Measurements from ENCODE around the gene CLDN2.

CLDN2 gene

DNA sequence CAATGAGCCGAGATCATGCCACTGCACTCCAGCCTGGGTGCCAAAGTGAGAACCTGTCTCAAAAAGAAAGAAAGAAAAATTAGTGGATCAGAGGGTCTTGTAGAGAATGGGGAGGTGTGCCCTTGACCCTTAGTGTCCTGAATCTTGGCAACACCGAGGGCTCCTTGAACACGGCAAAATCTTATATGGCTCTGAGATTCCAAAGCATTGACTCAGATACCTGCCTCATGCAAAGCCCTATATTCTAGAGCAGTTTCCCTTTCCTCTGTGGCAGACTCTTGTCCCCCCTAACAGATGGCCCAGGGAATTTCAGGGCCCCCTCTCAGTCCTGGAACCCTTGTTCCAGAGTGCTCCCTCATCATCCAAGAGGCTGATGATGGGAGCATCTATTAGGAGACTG, 6.8 kb downstream of the CLDN2 start:
- no peak for DNase-seq

DNA sequence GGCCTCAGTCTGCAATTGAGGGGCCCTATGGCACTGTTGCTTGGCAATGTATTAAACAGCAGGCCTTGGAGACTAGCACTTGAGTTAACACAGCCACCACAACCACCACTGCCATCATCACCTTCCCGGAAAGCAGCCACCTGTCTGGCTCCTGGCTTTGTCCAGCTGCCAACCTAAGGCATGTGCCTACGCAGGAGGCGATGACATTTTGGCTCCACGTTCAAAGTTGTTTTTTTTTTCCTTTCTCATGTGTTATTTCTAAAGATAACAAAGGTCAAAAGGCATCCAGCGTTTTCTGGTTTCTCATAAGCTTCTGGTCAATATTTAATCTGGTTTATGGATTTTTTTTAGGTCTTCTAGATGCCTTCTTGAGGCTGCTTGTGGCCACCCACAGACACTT, 7.5 kb downstream of the CLDN2 start:
- DNase-seq: no peak

DNA sequence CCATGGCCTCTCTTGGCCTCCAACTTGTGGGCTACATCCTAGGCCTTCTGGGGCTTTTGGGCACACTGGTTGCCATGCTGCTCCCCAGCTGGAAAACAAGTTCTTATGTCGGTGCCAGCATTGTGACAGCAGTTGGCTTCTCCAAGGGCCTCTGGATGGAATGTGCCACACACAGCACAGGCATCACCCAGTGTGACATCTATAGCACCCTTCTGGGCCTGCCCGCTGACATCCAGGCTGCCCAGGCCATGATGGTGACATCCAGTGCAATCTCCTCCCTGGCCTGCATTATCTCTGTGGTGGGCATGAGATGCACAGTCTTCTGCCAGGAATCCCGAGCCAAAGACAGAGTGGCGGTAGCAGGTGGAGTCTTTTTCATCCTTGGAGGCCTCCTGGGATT, 8.0 kb downstream of the CLDN2 start:
- DNase-seq: no peak

DNA sequence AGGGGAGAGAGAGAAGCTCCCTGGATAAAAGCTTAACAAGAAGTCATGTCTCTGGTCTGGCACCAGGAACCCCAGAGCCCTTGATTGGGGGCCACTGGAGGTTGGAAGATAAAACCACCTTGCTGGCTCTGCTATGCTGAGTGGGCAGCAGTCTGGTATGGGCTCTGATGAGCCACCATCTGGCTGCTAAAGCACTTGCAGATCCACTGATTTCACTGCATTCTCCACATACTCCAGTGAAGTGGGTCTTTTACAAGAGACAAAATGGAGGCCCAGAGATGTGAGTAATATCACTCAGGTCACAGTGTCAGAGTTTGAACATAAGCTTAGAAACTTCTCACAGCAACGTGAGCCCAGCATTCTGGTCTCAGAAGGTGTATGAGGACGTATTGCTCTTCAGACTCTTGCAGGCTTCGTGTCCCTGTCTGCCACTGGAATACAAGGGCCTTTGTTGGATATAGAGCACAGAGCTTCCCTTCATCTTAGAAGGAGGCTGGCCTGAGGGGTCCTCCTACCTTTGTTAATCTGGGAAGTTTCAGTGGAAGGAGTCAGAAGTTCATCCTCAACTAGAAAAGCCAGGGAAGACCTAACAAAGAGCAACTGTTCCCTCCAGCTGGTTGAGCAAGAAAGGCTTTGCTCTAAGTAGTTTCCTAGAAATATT, 11.8 kb downstream of the CLDN2 start:
- DNase-seq: no peak

DNA sequence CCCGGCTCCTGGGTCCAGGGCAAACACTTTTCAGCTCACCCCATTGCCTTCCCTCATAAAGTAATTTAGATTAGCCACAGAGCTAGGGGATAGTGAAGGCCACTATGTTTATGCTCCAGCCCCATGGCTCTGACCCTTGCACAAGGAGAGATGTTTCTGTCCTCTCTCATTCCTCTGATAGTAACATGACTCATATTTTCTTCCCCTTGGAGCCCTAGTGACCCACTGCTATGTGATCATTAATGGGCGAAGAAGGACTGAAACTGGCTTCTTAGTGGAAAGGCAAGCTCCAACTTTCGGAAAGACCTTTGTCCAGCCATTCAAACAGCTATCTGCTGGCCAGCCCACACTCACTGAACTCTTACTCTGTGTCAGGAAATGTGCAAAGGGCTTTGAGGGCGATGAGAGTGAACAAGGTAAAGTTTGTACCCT, 12.3 kb downstream of the CLDN2 start:
- no peak for DNase-seq

DNA sequence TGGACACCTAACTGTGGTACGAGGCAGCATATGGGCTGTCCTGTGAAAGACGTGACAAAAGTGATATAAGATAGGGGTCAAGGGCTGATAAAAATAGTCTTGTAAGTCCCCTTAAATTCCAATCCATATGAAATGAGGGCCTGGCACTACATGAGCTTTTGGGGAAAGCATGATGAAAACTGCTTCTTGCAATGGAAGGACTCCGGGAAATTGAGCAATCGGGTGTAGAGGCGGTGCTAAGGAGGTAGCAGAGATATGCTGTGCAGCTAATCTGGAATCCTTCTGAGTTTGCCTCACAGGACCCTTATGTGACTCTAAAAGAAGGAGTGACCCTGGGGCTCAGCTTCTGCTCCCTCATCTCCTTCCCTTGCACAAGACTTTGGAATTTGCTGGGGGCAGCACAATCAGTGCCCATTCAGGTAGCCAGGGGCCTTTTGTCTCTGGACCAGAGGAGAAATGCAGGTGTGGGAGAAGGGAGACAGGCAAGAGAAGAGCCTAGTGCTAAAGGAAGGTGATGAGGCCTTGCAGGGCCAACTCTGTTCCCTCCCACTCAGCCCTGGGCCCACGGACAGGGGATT, 12.8 kb downstream of the CLDN2 start:
- DNase-seq: no peak

DNA sequence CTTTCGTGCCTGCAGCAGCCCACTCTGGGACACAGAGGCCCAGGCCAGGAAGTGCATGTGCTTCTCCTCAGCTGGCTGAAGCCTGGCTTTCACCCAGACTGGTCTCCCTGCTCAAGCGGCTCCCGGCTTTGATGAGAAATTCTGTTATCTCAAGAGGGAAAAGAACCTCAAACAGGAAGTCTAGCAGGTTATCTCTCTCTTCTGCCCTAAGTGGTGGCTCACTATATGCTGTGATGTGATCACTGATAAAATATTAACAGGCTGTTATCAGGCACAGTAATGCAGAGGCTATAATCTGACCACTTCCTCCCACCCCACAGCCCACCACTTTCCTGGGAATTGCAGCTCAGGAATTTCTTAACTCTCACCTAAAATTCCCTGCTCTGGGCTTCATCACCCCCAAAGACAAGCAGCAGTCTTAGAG, 13.3 kb downstream of the CLDN2 start:
- no peak for DNase-seq

DNA sequence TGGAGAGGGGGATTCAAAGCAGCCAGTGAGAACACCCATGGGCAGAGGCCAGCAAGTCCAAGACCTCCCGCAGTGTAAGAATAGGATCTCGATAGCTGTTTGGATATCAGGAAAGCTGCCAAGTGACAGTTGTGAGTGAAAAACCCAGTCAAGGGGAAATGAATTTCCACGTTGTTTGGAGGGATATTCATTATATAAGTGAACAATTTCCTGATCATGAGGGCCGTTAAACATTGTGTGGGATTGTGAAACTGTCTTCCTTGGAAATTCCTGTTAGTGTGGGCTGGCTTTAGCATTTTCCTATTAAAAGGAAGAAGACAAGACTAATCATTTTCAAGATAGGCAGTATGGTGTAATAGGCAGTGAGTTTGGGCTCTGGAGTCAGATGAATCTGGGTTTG, 15.0 kb downstream of the CLDN2 start:
- no peak for DNase-seq

DNA sequence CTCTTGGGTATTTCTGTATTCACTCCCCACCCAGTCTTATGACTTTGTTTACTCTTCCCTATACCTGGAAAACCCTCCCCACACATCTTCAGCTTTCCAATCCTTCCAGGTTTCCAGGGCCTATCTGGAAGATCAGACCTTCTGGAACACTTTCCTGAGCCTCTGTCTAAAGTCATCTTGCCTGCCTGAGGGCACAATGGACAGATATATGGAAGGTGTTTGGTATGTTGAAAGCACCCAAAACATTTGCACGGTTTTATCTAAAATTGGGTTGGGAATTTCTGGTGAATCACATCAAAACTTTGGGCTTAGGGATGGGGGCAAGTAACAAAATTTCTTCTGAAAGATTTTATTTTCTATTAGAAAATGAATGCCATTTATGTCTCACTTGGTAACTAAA, 16.0 kb downstream of the CLDN2 start:
- DNase-seq: no peak

DNA sequence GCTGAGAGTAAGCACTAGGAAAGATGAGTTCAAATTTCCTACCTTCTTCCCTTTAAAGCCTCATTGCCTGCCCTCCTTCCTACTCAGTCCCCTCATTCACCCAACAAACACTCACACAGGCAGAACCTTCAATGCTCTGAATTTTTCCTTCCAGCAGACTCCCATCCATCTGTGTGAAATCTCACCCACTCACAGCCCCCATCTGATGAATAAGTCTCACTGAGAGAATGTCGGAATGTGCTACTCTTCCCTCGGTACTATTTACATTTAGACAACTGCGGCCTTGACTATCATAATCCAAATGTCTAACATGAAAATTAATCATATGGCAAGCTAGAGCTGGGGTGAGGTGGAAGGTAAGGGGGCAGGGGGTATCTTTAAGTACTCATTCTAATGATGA, 19.4 kb downstream of the CLDN2 start:
- DNase-seq: no peak

DNA sequence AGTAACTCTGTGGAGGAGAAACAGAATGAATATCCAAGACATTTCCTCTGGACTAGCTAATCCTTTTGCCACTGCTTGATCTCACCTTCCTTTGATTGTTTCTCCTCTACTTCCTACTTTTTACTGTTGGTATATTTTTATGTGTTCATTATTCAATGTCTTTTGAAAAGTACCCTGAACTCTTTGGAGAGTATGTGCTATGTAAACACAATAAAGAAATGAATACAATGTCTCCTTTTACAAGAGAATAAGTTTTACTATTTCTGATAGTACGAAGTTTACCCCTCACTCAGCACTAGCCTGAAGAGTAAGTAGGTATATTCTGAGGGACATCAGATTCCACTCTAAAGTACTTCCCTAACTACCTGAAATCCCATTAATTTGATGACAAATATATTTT, 19.9 kb downstream of the CLDN2 start:
- no peak for DNase-seq

DNA sequence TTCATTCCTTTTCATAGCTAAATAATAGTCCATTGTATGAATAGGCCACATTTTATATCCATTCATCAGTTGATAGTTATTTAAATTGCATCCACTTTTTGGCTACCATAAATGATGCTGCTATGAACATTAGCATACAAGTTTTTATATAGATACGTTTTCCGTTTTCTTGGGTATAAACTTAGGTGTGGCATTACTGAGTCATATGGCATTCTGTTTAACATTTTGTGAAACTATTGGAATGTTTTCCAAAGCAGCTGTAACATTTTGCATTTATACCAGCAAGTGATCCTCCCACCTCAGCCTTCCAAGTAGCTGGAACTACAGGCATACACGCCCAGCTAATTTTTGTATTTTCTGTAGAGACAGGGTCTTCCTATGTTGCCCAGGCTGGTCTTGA, 26.3 kb downstream of the CLDN2 start:
- no peak for DNase-seq

DNA sequence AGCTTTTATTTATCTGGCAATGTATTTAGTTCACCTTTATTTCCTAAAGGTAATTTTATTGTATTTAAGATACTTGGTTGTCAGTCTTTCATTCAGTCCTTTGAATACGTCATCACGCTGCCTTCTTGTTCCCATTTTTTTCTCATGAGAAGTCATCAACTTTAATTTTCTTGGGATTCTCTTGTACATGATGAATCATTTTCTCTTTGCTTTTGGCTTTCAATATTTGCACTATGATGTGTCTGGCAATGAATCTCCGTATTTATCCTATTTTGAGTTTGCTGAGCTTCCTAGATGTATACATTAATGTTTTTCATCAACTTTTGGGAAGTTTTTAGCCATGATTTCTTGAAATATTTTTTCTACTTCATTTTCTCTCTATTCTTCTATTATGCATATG, 28.4 kb downstream of the CLDN2 start:
- no peak for DNase-seq

DNA sequence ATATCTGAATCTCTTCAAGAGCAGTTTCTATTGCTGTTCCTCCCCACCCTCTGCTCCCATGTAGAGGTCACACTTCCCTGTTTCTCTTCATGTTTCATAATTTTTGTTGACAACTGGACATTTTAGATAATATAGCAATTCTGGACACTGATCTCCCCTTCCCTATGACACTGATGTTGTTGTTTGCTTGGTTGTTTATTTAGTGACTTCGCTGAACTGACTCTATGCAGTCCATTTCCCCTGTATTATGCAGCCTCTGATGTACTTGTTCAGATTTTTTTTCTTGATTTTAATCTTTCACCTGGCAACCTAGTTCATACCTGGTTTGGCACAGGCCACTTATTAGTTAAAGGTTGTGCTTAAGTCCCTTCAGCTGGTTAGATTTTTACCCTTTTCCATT, 29.2 kb downstream of the CLDN2 start:
- no peak for DNase-seq

DNA sequence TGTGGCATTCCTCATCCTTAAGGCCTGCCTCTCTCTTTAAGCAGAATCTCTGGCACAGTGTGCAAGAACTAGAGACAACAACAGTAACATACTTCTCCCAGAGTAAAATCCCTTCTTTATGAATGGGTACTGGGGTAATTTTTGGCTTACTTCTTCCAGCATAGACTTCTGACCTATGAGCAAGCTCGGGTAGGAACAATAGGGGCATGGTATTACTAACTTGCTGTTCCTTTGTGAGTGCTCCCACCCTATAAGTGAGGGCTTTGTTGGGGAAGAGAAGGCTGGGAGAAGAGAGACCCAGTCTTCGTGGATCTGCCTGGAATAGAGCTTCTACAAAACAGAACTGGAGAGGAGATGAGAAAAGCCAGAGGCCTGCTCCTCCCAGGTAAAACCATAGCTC, 30.2 kb downstream of the CLDN2 start:
- DNase-seq: no peak

DNA sequence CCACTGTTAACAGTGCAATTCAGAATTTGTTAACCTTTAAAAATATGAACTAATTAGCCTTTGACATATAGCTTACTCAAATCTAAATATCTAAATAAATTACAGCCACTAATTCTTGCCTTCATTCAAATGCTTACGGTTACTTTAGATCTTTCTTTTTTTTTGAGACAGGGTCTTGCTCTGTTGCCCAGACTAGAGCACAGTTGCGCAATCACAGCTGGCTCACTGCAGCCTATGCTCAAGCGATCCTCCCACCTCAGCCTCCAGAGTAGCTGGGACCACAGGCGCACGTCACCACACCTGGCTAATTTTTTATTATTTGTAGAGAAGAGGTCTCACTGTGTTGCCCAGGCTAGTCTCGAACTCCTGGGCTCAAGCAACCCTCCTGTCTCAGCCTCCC, 31.0 kb downstream of the CLDN2 start:
- DNase-seq: no peak

DNA sequence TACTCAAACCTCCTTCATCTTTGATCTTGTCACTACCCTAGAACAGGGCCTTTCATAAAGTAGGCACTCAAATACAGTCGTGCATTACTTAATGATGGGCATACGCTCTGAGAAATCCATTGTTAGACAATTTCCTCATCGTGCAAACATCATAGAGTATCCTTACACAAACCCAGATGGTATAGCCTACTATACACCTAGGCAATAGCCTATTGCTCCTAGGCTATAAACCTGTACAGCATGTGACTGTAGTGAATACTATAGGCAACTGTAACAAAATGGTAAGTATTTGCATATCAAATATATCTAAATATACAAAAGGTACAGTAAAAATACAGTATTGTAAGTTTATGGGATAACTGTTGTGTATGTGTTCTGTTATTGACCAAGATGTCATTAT, 31.9 kb downstream of the CLDN2 start:
- DNase-seq: no peak

DNA sequence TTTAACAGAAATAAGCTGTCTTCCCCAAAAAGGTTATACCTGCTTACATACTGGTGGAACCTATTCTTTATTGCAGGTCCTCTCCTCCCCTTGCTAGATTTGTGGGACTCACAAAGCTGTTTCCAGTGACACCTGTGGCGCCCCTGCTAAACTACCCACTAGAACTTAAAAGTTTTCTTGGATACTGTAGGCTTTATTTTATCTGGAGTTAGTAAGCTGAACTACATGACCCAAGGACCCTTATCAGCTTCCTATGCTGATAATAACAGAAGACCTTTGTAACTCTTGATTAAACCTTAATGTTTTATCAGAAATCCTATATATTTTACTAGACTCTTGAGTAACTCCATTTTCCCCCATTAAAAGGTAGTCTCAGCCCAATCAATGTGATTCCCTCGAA, 32.3 kb downstream of the CLDN2 start:
- no peak for DNase-seq

DNA sequence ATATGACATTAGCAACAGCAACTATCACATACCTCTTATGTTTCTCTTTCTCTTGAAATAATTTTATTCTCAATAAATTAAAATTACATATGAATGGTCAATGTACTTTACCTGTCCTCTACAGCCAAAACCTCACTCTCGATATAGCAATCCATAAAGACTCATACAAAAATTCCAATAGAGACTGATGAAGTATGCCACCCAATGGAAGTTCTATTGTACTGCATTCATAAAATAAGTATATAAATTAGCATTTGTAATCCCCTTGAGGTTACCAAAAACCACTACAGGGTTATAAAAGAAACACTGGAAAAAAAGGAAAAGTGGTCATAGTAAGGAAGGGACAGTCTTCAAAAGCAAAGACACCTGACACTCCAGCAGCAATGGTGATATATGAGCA, 32.8 kb downstream of the CLDN2 start:
- no peak for DNase-seq

DNA sequence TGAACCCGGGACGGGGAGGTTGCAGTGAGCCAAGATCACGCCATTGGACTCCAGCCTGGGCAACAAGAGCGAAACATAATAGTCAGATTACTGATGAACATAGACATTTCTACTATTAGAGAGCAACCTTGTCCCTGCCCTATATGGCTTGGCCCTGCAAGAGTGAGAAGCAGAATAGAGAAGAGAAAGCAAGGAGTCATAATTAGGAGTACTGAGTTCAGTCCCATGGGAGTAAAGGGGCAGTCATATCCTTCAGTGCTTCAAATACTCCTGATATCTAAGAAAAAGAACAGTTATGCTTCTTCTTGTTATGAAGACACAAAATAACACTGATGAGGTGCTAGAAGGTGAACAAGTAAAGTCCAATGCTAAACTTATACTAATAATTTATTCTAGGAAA, 33.8 kb downstream of the CLDN2 start:
- DNase-seq: no peak

DNA sequence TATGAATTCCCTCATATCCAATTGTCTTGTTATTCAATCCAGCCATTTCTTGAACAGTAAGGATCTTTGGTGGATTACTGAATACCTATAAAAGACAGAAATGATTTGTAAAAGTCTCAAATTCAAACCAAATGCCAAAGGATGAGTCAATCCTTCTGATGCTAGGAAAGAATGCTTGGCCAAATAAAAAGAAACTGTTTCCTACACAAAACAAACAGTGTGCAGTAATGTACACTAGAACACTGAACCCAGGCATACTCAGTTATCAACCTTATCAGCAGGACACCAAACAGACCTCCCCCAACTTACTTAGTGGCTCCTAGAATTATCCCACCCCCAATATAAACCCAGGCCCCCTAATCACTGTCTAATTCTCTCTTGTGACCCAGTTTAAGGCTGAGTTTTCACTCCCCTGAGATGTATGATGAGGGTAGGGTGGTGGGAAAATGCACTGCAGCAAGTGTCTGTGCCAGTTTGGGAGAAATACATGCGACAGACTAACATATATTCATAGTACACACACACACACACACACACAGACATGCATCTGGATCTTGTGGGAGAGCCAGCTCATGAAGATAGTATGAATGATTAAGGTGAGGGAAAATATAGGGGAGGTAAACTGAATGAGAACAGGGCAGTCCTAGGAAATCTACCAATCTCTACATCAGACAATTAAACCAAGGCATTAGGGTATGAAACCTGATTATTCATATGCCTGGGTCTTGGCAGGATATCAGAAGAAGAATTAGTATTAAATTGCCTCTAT, 35.0 kb downstream of the CLDN2 start:
- DNase-seq: no peak

DNA sequence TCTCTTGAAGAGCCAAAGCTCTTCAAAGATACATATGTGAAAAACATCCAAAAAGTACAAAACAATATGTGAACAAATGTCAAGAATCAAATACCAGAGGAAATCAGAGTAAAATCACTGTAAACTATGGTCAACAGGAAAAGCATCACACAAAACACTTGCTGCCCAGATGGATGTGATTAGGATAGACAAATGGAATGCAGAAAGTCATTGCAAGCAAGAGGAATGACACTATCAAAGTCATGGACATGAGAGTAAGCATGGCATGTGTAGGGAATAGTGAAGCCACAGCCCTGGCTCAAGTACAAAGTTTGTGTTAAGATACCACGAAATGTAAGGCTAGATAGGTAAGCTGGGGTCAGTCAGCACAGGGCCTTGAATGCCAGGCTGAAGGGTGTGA, 37.7 kb downstream of the CLDN2 start:
- no peak for DNase-seq

DNA sequence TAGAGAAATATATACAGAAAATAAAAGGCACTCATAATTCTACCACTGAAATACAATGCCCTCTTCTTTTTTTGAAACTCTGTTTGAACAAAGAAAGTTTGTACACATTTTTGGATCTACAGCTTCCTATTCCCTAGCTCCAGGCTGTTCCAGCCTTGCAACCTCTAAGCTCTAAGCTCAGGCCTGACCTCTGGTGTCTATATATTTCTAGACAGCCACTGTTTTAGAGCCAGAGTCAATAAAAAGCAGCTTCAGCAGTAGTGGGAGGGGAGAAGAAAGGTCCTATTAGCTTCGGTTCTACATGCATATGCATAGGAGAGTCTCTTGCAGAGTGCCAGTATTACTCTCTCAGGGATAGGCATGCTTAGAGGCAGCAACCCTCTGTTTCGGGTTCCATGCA, 39.7 kb downstream of the CLDN2 start:
- no peak for DNase-seq

DNA sequence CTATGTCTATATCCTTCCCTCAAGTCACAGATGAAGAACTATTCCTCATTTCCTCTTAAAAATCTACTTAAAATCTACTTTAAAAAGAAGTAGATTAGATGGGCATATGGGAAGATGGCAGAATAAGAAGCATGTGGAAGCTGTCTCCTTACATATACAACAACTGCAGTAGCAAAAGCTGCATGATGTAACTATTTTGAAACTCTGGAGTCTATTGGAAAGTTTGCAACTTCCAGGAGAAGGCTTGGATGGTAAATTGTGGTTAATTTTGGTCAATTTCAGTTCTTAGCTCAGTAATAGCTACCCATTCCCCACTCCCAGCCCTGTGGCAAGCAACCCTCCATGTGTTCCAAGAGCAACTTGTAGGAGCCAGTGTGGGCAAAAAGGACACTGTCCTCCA, 42.9 kb downstream of the CLDN2 start:
- no peak for DNase-seq

DNA sequence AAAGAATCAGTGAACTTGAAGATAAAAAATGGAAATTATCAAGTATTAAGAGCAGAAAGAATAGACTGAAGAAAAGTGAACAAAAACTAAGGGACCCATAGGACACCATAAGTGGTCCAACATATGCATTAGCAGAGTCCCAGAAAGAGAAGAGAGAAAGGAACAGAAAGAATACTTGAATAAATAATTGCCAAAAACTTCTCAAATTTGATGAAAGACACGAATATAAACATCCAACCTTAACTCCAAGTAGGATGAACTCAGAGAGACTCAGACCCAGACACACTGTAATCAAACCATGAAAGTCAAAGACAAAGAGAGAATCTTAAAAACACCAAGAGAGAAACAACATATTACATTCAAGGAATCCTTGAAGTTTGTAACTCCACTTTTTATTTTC, 44.1 kb downstream of the CLDN2 start:
- no peak for DNase-seq
